Mesothelial cell of epicardium (in vitro differentiated cells): ENCODE results near the gene GHDC. TPM values are rescaled to one million over a fixed set of nuclear protein-coding genes. Genes with fewer than 3 reads are reported as not detected.

Experiments
- DNase-seq, 2 experiments: peaks; one replicate each; pipeline ENCODE4 v3.0.0; 2021; ENCODE audit warnings: low spot score in 2 of 2; ENCODE audit not compliant: unreplicated experiment in 2 of 2
- H3K27ac Mint-ChIP-seq: 2 replicates; pipeline ENCODE4 v1.8.0; 2021; ENCODE audit warnings: mixed read lengths
- H3K27me3 Mint-ChIP-seq: 2 replicates; pipeline ENCODE4 v1.8.0; 2021; ENCODE audit warnings: low read depth, mixed read lengths
- H3K36me3 Mint-ChIP-seq: 2 replicates; pipeline ENCODE4 v1.8.0; 2021; ENCODE audit warnings: mixed read lengths
- H3K4me1 Mint-ChIP-seq: 2 replicates; pipeline ENCODE4 v1.8.0; 2021; ENCODE audit warnings: mixed read lengths
- H3K4me3 Mint-ChIP-seq: 2 replicates; pipeline ENCODE4 v1.8.0; 2021; ENCODE audit warnings: mild to moderate bottlenecking, moderate library complexity, mixed read lengths
- H3K9me3 Mint-ChIP-seq: 2 replicates; pipeline ENCODE4 v1.8.0; 2021; ENCODE audit warnings: mixed read lengths
- CTCF ChIP-seq: fragments of 200-600 bp; sonication (generic); IDR thresholded peaks from one replicate; pipeline ENCODE4 v1.5.0; 2021; ENCODE audit warnings: antibody characterized with exemption; ENCODE audit not compliant: unreplicated experiment
- total RNA-seq: library from RNA; stranded (reverse); gene quantifications from 3 replicates; pipeline ENCODE4 v1.2.1, GENCODE V29; 2021

GHDC gene
- total RNA-seq, 1 donor from 2014 or later = 9.2 TPM

- H3K27me3 Mint-ChIP-seq = no peaks in the 10 kb centered on the region
- no peaks in the 10 kb centered on the region for H3K9me3 Mint-ChIP-seq
- TF ChIP-seq CTCF = no peak
- peaks cover 2% of the 10 kb centered on the region for H3K4me1 Mint-ChIP-seq
- DNase-seq = no peak
- no peak overlapping the region for H3K27ac Mint-ChIP-seq
- no peak overlapping the region for H3K4me3 Mint-ChIP-seq
- H3K36me3 Mint-ChIP-seq = no peaks in the 10 kb centered on the region
These were observed 30.4 kb downstream of the GHDC start for GRCh38 chr17:42163696-42164407.

GRCh38 chr17:42163113-42163512 lies 31.2 kb downstream of the GHDC start:
- H3K4me3 Mint-ChIP-seq = no peak overlapping the region
- no peaks in the 10 kb centered on the region for H3K27me3 Mint-ChIP-seq
- peak; percentile 35 for TF ChIP-seq CTCF
- DNase-seq = no peak
- no peaks in the 10 kb centered on the region for H3K9me3 Mint-ChIP-seq
- H3K36me3 Mint-ChIP-seq = no peaks in the 10 kb centered on the region
- no peak overlapping the region for H3K27ac Mint-ChIP-seq
- H3K4me1 Mint-ChIP-seq = peaks cover 2% of the 10 kb centered on the region

- no peaks in the 10 kb centered on the region for H3K27me3 Mint-ChIP-seq
- no peaks in the 10 kb centered on the region for H3K9me3 Mint-ChIP-seq
- no peak for TF ChIP-seq CTCF
- H3K36me3 Mint-ChIP-seq = no peaks in the 10 kb centered on the region
- H3K27ac Mint-ChIP-seq = no peak overlapping the region
- peaks cover 10% of the 10 kb centered on the region for H3K4me1 Mint-ChIP-seq
- DNase-seq = no peak
- no peak overlapping the region for H3K4me3 Mint-ChIP-seq
These were observed 33.8 kb downstream of the GHDC start for GRCh38 chr17:42160531-42160910.

- Mint-ChIP-seq H3K27me3 (no peaks in the 10 kb centered on the region), H3K4me1 (peaks cover 12% of the 10 kb centered on the region), H3K9me3 (no peaks in the 10 kb centered on the region), H3K36me3 (no peaks in the 10 kb centered on the region), H3K27ac (no peak overlapping the region), H3K4me3 (no peak overlapping the region)
- no peak for DNase-seq
- no peak for TF ChIP-seq CTCF
These were observed 34.3 kb downstream of the GHDC start for GRCh38 chr17:42159796-42160530.

GRCh38 chr17:42155614-42156045 lies 38.7 kb downstream of the GHDC start:
- no peak for TF ChIP-seq CTCF
- Mint-ChIP-seq H3K36me3 (no peaks in the 10 kb centered on the region), H3K27me3 (no peaks in the 10 kb centered on the region), H3K4me1 (peaks cover 22% of the 10 kb centered on the region), H3K9me3 (no peaks in the 10 kb centered on the region), H3K27ac (no peak overlapping the region), H3K4me3 (peak overlapping the region; percentile 82)
- no peak for DNase-seq
